Muscle of back (tissue), 13 donors: Measurements from ENCODE around the gene DHCR7. TPM values are rescaled to one million over a fixed set of nuclear protein-coding genes. Genes with fewer than 3 reads are reported as not detected.

Source experiments
- DNase-seq, 3 donors: peaks; one replicate each; pipeline versions ENCODE4 v3.0.0 to v3.0.0-alpha.2; 2013
- long read RNA-seq, 9 donors: transcript quantifications; one replicate each; lab custom pipeline, GENCODE V29; 2026
- polyA plus RNA-seq, 10 donors: library from polyadenylated mRNA; unstranded; fragments of 120-200 nt; gene quantifications; one replicate each; pipeline ENCODE4 v1.2.1, GENCODE V29; 2013; ENCODE audit not compliant: insufficient read length in 10 of 10

The DHCR7 gene, protein sequence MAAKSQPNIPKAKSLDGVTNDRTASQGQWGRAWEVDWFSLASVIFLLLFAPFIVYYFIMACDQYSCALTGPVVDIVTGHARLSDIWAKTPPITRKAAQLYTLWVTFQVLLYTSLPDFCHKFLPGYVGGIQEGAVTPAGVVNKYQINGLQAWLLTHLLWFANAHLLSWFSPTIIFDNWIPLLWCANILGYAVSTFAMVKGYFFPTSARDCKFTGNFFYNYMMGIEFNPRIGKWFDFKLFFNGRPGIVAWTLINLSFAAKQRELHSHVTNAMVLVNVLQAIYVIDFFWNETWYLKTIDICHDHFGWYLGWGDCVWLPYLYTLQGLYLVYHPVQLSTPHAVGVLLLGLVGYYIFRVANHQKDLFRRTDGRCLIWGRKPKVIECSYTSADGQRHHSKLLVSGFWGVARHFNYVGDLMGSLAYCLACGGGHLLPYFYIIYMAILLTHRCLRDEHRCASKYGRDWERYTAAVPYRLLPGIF
- 10 to 100 TPM in 8 of 10 donors, 1 to 10 TPM in 2; 9.3 to 19.6 (median 13.4) TPM for polyA plus RNA-seq
- long read RNA-seq, donor 1, partial matches to known transcripts: 0 of 4 reads
- long read RNA-seq, donor 1, other reads (novel, unspliced or antisense): 0 of 4 reads
- long read RNA-seq, donor 2, partial matches to known transcripts: 0 of 3 reads
- long read RNA-seq, donor 2, other reads (novel, unspliced or antisense): 0 of 3 reads
- long read RNA-seq, donor 3: 0 reads
- long read RNA-seq, donor 4, partial matches to known transcripts: 0 of 4 reads
- long read RNA-seq, donor 4, other reads (novel, unspliced or antisense): 0 of 4 reads
- long read RNA-seq, donor 5, partial matches to known transcripts: 0 of 2 reads
- long read RNA-seq, donor 5, other reads (novel, unspliced or antisense): 0 of 2 reads
- long read RNA-seq, donor 6: 0 reads
- long read RNA-seq, donor 7, partial matches to known transcripts: 0 of 1 reads
- long read RNA-seq, donor 7, other reads (novel, unspliced or antisense): 0 of 1 reads
- long read RNA-seq, donor 8: 0 reads
- long read RNA-seq, donor 9: 0 reads

- peak; percentile 94 to 97 (median 94) for DNase-seq
Measured at GRCh38 chr11:71448257-71449171, at the start of gene DHCR7. DHCR7 (minus strand) TSS chr11:71448393; CDS start chr11:71444952, 3,441 bp downstream.

DNA sequence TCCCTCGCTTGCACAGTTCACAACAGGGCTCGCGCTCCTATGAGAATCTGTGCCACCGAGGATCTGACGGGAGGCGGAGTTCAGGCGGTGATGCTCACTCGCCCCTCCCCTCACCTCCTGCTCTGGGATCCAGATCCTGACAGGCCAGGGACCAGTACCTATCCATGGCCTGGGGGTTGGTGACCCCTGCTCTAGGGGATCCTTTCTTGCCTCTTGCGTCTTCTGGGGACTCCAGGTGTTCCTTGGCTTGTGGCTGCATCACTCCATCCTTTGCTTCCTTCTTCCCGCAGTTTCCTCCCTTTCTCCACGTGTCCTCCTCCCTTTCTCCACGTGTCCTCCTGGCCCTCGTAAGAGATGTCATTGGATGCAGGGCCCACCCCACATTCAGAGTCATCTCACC is 48.2 kb upstream of the DHCR7 start:
- no peak for DNase-seq

- no peak for DNase-seq
Measured at GRCh38 chr11:71495286-71496230, 47.4 kb upstream of the DHCR7 start.

GRCh38 chr11:71491940-71492339 is 43.7 kb upstream of the DHCR7 start:
- DNase-seq: no peak

DNA sequence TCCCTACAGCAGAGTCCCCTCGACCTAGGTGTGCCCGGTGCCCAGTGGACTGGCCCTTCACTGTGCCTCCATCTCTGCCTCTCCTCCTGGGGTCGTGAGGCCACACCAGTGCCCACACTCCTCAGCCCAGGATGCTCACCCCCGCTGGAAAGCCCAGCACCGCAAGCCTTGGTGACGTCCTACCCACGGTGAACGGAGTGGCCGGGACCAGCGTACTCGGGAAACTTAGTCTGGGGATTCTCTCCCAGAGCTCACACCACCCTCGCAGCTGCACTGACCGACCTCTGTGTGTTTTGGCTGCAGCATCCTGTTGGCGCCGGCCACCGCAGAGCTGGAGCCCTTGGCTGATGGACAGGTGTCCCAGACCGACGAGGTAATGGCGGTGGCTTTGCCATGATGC is 43.3 kb upstream of the DHCR7 start:
- DNase-seq: no peak

DNA sequence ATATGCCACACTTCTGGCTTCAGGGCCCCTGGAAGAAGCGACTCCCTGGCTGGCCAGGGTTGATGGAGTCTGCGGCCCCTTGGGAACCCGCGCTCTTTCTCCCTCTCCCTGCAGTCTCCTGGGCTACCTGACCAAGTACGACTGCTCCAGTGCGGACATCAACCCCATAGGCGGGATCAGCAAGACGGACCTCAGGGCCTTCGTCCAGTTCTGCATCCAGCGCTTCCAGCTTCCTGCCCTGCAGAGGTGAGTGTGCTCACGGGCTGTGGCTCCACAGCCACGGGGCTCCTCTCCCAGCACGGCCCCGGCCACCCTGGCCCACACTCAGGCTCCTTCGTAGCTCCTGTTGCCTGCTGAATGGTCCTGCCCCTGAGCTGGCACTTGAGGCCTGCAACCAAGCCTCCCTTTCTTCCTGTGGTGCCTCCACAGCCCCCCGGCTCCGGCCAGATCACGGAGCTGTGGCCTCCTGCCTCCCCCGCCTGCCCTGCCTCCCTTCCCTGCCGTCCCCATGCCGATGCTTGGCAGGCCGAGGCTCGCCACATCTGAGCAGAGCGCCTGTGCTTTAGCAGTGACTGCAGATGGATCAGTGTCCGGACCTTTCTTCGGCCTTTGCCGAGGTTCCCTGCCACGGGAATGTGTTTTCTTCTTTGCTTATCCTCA is 42.7 kb upstream of the DHCR7 start:
- DNase-seq: no peak

DNA sequence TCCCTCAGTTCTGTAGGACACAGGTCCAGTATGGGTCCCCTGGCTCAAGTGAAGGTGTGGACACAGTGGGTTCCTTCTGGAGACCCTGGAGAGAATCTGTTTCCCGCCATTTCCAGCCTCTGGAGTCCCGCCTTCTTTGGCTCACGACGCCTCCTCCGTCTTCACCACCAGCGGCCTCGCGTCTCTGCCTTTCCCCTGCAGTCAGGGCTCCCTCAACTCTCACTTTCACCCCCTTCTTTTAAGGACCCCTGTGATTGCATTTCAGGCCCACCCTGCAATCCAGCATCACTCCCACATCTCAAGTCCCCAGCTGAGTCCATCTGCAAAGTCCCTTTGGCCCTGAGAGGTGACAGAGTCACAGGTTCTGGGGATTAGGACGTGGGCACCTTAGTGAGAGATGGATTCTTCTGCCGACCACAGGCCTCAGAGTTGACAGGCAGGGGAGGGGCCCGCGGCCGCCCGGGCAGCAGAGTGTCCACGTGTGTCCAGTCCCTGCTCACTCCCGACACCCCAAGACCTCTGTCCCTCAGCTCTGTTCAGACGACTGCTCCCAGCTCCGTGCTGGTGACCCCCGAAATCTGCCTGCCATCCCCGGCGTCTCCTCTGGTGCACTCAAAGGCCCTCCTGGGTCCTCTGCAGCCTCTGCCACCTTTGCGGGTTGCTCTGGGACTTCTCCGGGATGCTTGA is 42.0 kb upstream of the DHCR7 start:
- no peak for DNase-seq

DNA sequence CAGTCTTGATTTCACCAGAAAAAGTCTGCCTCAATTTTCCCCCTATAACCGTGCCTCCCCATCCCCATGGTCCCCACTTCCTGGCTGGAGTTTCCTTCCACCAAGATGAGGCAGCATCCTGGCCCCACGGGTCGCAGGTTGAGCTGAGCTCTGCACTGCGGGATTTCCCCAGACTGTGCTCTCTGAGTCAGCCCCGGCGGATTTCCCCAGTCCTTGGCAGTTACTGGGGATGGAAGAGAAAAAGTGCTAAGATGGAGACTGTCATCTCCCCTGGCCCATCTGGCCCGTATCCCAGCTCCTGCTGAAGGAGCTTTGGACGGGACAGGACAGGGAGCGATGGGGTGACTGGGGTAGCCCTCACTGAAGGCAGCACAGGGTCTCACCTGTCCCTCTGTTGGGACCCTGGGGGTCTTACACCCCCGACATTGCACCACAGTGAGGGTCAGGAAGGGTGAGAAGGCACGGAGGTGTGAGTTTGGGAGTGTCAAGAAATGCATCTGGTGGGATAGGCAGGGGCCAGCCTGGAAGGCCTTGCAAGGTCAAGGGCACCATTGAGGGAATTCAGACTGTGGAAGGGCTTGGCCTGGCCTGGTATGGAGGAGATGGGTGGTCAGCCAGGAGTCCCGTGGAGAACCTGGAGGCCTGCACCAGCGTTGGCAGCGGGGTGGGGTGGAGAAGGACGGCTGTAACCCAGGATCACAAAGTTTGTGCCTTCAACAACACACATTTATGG is 41.3 kb upstream of the DHCR7 start:
- DNase-seq: no peak

DNA sequence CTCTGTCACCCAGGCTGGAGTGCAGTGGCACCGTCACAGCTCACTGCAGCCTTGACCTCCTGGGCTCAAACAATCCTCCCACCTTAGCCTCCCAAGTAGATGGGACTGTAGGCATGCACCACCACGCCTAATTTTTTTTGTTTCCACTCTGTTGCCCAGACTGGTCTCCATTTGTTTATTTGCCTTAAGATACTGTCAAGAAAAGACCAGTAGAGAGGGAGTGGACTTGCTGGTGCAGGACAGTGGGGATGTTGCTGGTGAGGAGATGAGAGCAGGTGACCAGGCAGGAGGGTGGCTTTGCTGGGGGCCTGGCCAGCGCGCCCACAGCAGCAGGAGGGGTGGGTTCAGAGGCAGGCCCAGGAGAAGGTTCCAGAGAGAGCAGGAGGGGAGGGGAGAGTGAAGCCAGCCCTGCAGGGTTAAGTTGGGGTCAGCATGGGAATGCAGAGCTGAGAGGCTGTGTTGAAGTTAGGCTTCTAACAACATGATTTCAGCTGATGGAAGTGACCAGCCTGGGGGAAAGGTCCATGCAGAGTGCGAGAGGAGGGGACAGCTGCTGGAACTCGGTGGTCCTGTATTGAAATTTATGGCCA is 40.6 kb upstream of the DHCR7 start:
- DNase-seq: no peak

GRCh38 chr11:71486320-71486719 is 38.1 kb upstream of the DHCR7 start:
- DNase-seq: no peak

DNA sequence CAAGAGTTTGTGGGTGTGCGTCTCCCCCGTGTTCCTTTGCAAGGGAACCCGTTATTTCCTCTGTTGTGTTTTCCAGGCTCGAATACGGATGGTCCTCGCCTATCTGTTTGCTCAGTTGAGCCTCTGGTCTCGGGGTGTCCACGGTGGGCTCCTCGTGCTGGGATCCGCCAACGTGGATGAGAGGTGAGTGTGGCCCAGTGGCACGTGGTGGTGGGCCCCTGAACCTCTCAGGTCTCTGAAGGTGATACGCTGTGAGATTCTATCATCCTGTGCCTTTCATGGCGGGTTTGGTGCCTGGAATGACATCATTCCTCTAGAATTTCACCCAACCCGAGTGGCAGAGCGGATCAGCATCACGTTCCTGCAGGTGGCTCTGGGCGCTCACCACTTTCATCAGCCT is 37.3 kb upstream of the DHCR7 start:
- DNase-seq: no peak

GRCh38 chr11:71485063-71485399 is 36.8 kb upstream of the DHCR7 start:
- DNase-seq: no peak

DNA sequence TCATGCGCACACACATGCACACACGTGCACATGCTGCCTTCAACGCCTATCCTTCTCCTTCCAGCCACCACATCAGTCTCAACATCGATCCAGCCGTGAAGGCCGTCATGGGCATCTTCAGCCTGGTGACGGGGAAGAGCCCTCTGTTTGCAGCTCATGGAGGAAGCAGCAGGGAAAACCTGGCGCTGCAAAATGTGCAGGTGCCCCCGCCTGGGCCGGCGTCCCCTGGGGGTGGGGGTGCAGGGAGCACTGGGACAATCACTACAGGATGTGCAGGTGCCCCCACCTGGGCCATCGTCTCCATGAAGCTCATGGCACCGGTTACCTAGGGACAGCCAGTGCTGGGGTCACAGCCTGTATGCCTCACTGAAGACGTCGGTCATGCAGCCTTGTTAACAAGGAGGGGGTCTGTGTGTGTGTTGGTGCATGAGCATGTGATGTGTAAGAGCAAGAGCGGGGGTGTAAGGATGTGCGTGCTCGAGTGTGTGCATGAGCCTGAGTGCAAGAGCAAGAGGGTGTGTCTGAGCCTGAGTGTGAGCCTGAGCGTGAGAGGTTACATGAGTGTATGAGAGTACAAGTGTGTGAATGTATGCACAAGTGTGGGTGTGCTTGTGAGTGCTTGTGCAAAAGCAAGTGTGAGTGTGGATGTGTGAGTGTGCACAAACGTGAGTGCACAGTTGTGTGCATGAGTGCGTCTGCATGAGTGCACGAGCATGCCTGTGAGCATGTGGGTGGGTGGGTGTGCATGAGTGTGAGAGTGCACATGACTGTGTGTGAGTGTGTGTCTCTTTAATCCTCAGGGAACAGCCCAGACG is 36.3 kb upstream of the DHCR7 start:
- no peak for DNase-seq

DNA sequence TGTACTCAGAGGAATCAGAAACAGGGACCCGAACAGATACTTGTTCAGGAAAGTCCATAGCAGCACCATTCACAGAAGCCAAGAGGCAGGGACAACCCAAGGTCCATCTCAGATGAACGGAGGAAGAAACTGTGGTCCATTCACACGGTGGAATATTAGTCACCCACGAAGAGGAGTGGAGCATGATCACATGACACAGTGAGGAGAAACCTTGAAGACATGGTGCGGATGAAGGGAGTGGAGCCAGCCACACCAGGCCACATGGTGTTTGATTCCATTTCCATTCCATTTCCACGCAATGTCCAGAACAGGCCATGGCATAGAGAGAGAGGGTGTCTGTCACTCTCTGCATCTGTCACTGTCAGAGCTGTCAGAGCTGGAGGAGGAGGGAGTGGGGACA is 35.5 kb upstream of the DHCR7 start:
- DNase-seq: no peak

DNA sequence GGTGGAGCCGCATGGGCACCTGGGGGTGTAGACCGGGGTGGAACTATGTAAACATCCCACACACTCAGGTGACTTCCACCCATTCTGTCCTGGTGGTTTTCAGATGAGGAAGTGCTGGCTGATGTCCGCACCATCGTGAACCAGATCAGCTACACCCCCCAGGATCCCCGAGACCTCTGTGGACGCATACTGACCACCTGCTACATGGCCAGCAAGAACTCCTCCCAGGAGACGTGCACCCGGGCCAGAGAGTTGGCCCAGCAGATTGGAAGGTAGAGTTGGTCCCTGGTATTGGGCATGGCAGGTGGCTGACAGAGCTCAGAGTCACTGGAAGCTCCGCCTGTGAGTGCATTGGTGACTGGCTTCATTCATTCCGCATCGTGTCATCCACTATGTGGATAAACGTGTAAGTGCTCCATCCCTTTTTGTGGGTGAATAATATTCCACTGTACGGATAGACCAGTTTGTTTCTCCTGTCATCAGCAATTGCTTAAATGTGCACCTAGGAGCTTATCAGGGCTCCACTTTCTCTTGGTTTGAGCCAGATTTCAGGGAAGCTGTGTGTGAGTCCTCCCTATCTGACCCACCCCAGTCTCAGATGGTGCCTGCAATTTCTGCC is 34.7 kb upstream of the DHCR7 start:
- no peak for DNase-seq

GRCh38 chr11:71482216-71482615 is 34.0 kb upstream of the DHCR7 start:
- DNase-seq: no peak
